AG10803 (cell line): Measurements from ENCODE around the gene ZNF438.

Source experiments
- DNase-seq: peaks from one replicate; pipeline ENCODE4 v3.0.0; 2010; ENCODE audit warnings: low read depth
- H3K4me3 ChIP-seq: 2 replicates; pipeline ENCODE4 v1.5.1; 2011; ENCODE audit warnings: mild to moderate bottlenecking, low read length, control low read depth
- CTCF ChIP-seq: conservative IDR thresholded peaks from 2 replicates; pipeline ENCODE4 v1.5.1; 2011; ENCODE audit warnings: mild to moderate bottlenecking, low read length, control low read depth, inconsistent platforms

Gene ZNF438

GRCh38 chr10:30897547-30897946 lies 134.1 kb downstream of the ZNF438 start:
- no peak for DNase-seq
- TF ChIP-seq CTCF: no peak
- H3K4me3 ChIP-seq: no peak overlapping the region

- TF ChIP-seq CTCF: no peak
These were observed 134.6 kb downstream of the ZNF438 start for GRCh38 chr10:30897048-30897447.

DNA sequence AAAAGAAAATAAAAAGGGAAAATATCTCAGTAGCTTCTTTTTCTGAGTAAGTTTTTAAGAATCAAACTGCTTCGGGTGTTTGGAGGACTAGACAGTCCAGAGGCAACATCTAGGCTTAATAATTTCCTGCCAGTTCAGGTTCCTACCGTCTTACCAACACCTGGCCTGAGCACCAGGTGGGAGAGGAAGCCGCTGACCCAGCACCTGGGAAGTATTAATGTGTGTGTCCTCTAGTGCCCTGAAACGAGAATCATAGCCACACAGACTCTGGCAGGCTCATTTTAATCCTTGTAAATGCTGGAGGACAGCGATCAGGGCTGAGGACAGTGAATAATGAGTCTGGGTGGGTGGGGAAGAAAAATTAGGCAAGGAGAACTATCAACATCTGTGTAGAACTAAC lies 137.4 kb downstream of the ZNF438 start:
- DNase-seq: no peak
- no peak for TF ChIP-seq CTCF

More at GRCh38 chr10:30897048-30897447, 134.6 kb downstream of the ZNF438 start:
- DNase-seq: no peak
- no peak overlapping the region for H3K4me3 ChIP-seq

GRCh38 chr10:30893208-30893607 lies 138.5 kb downstream of the ZNF438 start:
- TF ChIP-seq CTCF: no peak
- DNase-seq: no peak
- no peak overlapping the region for H3K4me3 ChIP-seq

More for the DNA sequence above, 137.4 kb downstream of the ZNF438 start:
- H3K4me3 ChIP-seq: no peak overlapping the region

- no peak for DNase-seq
- no peak overlapping the region for H3K4me3 ChIP-seq
- no peak for TF ChIP-seq CTCF
These were observed 143.8 kb downstream of the ZNF438 start for GRCh38 chr10:30887839-30888238.

DNA sequence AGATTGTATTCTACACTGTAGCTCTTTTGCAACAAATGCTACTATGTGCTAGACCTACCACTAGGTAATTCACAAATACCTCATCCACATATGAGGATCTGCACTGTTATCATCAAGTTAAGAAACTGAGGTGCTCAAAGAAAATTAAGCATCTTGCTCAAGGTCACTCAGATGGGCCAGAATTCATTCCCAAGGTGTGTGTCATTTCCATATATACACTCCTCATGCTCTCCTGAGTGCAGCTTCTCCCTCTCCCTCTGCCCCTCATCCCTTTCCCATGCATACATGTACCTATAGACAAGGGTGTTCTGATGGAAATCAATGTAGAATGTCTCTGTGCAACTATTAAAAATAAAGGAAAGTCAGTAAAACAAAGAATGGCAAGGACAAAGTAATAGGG lies 146.2 kb downstream of the ZNF438 start:
- no peak overlapping the region for H3K4me3 ChIP-seq
- no peak for DNase-seq
- no peak for TF ChIP-seq CTCF

- no peak for DNase-seq
- TF ChIP-seq CTCF: no peak
- no peak overlapping the region for H3K4me3 ChIP-seq
These were observed 147.9 kb downstream of the ZNF438 start for GRCh38 chr10:30883751-30884150.
